Measurements from ENCODE around the gene TEKT3. TPM values are rescaled to one million over a fixed set of nuclear protein-coding genes. Genes with fewer than 3 reads are reported as not detected.

TEKT3 gene
- total and polyA plus RNA-seq, 5 experiments from 2014 or later, result not detected

DNA sequence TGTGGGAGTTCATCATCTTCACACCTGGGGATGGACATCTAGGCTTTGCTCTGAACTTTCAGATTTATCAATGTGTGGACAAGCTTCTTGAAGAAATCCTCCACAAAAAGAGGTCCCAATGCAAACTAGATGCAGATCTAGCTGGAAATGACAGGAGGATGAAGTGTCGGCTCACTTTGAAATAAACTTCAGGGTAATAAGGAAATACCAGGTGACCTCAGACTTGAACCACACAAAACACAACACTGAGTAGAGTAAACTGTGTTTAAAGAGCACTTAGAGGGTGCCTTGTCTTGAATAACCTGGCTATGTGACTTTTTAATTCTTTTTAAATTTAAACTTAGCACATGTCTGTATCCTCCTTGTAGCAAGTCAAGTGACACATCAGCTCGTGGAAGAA, 27.2 kb upstream of the TEKT3 start:
- H3K27me3 Mint-ChIP-seq, result peaks cover 8 to 15% (median 12%) of the 10 kb centered on the region in 5 donors
- H3K4me1 Mint-ChIP-seq, result no peaks in the 10 kb centered on the region
- no peak for ATAC-seq
- H3K27ac Mint-ChIP-seq, result no peak overlapping the region
- H3K36me3 Mint-ChIP-seq, result no peaks in the 10 kb centered on the region
- H3K9me3 Mint-ChIP-seq, result peaks cover 0 to 3% (median 0%) of the 10 kb centered on the region in 9 donors
- no peak overlapping the region for H3K4me3 Mint-ChIP-seq
- DNase-seq, result no peak
- POLR2A ChIA-PET, result no interaction called here

DNA sequence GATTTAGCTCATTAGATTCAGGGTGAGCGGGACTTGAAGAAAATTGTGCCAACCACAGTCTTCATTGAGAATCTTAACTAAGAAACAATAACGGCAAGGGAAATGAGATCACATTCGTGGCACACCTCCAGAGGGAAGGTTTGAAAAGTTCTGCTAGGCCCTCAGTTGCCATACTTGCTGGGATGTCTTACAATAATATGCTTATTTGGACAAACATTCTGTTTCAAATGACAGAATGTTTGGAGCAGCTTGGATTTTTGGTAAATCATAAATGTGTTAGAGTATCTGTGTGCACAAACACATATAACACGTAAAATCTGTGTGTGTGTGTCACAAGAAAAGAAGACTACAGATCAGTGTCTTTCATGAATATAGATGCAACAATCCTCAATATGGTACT, 24.6 kb upstream of the TEKT3 start:
- Mint-ChIP-seq H3K4me3 (no peak overlapping the region), H3K36me3 (no peaks in the 10 kb centered on the region), H3K27me3 (peaks cover under 1 to 7% (median 5%) of the 10 kb centered on the region in 5 donors), H3K4me1 (no peaks in the 10 kb centered on the region), H3K27ac (no peak overlapping the region), H3K9me3 (peaks cover 0 to 3% (median 0%) of the 10 kb centered on the region in 9 donors)
- POLR2A ChIA-PET, result no interaction called here
- ATAC-seq (no peak), DNase-seq (no peak)

DNA sequence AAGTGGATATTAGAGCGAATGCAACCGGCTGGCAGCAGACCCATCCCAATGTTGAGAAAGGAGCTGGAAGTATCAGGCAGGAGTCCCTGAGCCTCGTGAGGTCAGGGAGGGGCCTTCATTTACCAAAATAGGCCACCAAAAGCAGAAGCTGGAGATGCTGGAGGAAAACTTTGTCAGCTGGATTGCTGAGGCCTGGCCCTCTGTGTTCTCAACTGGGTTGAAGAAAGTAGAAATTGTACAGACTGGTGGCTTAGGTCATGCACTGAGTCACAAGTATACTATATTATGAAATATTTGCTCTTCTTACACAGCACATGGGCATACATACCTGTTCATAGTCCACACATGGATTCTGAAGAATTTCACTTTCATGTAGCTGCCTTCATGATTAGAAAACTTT, 23.2 kb upstream of the TEKT3 start:
- no peak overlapping the region for H3K27ac Mint-ChIP-seq
- H3K4me1 Mint-ChIP-seq, result no peaks in the 10 kb centered on the region
- H3K27me3 Mint-ChIP-seq, result peaks cover 0 to 4% (median 2%) of the 10 kb centered on the region in 5 donors
- POLR2A ChIA-PET, result no interaction called here
- H3K36me3 Mint-ChIP-seq, result no peaks in the 10 kb centered on the region
- H3K9me3 Mint-ChIP-seq, result peaks cover 0 to 4% (median 0%) of the 10 kb centered on the region in 9 donors
- DNase-seq (no peak), ATAC-seq (no peak)
- H3K4me3 Mint-ChIP-seq, result no peak overlapping the region

DNA sequence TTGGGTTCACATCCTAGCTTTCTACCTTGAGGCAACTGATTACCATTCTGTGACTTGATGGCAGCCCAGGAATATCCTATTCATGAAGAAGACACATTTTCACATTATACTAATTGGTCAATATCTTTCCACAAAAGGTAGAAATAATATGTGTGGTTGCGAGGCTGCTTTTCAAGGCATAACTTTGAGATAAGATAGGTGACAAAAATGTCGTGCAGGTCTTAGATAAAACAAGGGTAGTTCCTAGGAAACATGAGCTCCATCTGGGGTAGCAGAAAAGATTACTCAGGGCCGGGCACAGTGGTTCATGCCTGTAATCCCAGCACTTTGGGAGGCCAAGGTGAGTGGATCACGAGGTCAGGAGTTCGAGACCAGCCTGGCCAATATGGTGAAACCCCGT, 22.3 kb upstream of the TEKT3 start:
- H3K4me1 Mint-ChIP-seq, result no peaks in the 10 kb centered on the region
- POLR2A ChIA-PET, result no interaction called here
- no peak overlapping the region for H3K4me3 Mint-ChIP-seq
- H3K36me3 Mint-ChIP-seq, result no peaks in the 10 kb centered on the region
- peaks cover 0 to 3% (median 0%) of the 10 kb centered on the region in 5 donors for H3K27me3 Mint-ChIP-seq
- peaks cover 0 to 4% (median 0%) of the 10 kb centered on the region in 9 donors for H3K9me3 Mint-ChIP-seq
- DNase-seq (no peak), ATAC-seq (no peak)
- H3K27ac Mint-ChIP-seq, result no peak overlapping the region

DNA sequence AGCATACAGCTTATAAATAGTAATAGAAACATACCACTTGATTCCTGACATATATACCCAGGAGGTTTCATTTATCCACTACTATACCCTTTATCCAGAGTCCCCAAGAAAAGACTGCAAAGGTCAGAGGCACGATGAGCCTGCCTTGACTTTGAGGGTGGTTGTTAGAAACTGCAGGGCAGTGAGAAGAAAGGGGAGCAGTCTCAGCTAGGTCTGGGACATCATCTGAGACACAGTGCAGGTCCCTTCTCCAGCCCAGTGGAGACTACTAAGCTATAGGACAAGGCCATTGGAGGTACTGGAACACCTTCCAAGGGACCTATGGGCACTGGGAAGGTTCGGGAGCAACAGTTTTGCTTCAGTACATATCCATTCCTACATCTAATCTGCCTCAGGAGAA, 20.2 kb upstream of the TEKT3 start:
- ATAC-seq, result no peak
- no peak overlapping the region for H3K27ac Mint-ChIP-seq
- no peak overlapping the region for H3K4me3 Mint-ChIP-seq
- H3K9me3 Mint-ChIP-seq, result peaks cover 0 to 5% (median 0%) of the 10 kb centered on the region in 9 donors
- H3K4me1 Mint-ChIP-seq, result no peaks in the 10 kb centered on the region
- H3K27me3 Mint-ChIP-seq, result peaks cover 0 to 17% (median 5%) of the 10 kb centered on the region in 5 donors
- no peak for DNase-seq
- POLR2A ChIA-PET, result no interaction called here
- no peaks in the 10 kb centered on the region for H3K36me3 Mint-ChIP-seq

DNA sequence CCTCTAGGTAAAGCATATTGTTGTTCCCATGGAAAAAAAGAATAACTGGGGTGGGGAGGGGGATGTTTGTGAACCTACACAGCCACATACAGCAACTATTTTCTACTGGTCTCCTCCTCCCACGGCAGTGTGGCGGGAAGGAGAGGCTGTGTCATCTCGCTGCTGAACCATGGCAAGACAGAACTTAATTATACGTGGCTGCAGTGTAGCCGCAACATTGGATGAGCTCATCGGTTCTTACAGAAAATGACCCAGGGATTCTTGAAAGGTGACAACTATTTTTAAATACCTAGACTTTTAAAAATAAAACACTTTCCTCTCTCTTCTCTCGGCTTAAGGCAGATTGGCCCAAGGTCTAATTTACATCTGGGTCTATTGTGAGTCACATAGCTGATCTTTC, 19.8 kb upstream of the TEKT3 start:
- no peaks in the 10 kb centered on the region for H3K36me3 Mint-ChIP-seq
- ATAC-seq, result no peak
- DNase-seq, result no peak
- no peaks in the 10 kb centered on the region for H3K4me1 Mint-ChIP-seq
- POLR2A ChIA-PET, result no interaction called here
- peaks cover 0 to 20% (median 5%) of the 10 kb centered on the region in 5 donors for H3K27me3 Mint-ChIP-seq
- peaks cover 0 to 7% (median 0%) of the 10 kb centered on the region in 9 donors for H3K9me3 Mint-ChIP-seq
- no peak overlapping the region for H3K4me3 Mint-ChIP-seq
- no peak overlapping the region for H3K27ac Mint-ChIP-seq

DNA sequence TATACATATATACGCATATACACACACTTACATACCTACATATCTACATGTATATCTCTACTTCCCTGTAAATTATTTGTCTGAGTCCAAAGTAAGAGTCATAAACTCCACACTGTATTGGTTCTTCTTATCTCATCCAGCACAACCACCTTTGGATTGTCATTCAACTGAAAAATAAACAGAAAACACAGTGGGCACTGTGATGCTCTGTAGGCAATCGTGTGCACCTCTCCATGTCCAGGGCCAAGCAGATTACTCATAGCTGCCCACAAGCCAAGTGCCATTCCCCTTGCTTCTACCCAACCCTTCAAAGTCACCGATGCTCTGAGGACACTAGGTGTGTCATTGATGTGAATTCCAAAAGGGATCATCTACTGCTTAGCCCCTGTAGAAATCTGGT, 12.9 kb upstream of the TEKT3 start:
- H3K27ac Mint-ChIP-seq, result peak overlapping the region in 1 of 10 donors; percentile 11
- no peak for DNase-seq
- no peak overlapping the region for H3K4me3 Mint-ChIP-seq
- peaks cover 11 to 73% (median 28%) of the 10 kb centered on the region in 5 donors for H3K27me3 Mint-ChIP-seq
- POLR2A ChIA-PET, result no interaction called here
- ATAC-seq, result no peak
- H3K9me3 Mint-ChIP-seq, result peaks cover 0 to 5% (median 0%) of the 10 kb centered on the region in 9 donors
- no peaks in the 10 kb centered on the region for H3K36me3 Mint-ChIP-seq
- no peaks in the 10 kb centered on the region for H3K4me1 Mint-ChIP-seq

DNA sequence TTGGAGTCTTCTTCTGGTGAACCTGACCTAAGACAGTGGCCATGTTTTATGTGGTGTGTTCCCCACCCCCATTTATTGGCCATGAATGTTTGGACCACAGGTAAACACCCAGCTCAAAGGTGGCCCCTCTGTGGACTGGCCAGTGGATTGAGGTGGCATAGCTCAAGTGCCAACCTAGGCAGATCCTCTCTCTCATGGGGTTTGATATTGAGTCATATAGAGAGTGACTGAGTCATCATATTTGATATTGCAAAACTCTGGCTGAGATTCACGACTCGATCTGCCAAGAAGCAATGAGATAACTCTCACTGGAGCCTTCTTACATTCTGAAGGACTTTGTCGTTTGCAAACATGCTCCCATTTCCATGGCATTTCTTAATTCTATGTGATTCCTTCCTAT, 10.5 kb upstream of the TEKT3 start:
- no peak overlapping the region for H3K27ac Mint-ChIP-seq
- POLR2A ChIA-PET, result no interaction called here

DNA sequence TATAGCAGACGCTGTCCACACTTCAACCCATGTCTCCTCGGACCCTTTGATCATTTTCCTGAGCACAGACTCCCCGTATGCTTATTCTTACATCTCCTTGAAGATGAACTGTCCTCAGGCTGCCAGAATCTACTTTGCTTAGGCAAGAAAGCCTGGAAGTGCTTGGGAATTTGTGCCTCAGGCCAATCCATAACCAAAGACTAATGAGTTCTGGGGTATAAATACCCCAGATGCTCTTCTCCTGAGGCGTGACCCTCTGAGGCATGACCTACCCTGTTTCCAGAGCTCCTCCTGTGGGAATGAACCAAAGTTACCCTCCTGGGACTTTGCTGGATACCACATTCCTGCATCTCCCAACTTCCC, 10.1 kb upstream of the TEKT3 start:
- POLR2A ChIA-PET, result no interaction called here

More for the DNA sequence above, 10.5 kb upstream of the TEKT3 start:
- H3K27me3 Mint-ChIP-seq, result peaks cover 13 to 83% (median 36%) of the 10 kb centered on the region in 5 donors
- H3K36me3 Mint-ChIP-seq, result no peaks in the 10 kb centered on the region
- ATAC-seq (no peak), DNase-seq (no peak)
- H3K4me3 Mint-ChIP-seq, result no peak overlapping the region
- no peaks in the 10 kb centered on the region for H3K4me1 Mint-ChIP-seq
- H3K9me3 Mint-ChIP-seq, result peaks cover 0 to 5% (median 0%) of the 10 kb centered on the region in 9 donors

DNA sequence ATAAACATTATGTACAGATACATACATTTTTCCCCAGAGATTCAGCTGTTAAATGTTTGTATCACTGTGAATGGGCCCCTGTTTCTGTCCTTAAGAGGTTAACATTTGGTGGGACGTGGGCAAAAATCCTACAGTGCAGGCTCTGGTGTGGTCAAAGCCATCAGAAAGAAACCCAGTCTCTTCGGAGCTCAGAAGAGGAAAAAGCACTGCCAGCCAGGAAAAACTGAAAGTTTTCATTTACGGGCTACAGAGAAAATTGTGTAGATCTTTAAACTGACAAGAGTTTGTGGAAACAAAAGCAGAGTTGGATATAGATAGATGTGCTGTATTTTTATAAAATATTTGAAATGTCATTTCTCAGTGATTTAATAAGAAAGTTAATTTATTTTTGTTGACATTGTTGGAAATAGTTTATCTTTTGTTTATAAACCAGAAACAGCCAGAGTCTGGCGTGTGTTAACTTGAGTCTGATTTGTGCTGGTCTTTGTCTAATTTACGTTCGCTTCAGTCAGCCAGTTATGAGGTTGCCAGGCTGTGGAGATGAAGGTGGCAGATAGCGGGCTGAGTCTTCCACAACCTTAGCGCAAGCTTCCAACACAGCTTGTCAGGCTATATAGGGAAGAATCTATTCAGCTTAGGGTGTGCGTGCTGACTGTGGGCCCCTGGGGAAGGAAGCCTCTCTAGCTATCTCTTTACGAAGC, 9.5 kb upstream of the TEKT3 start:
- H3K27ac Mint-ChIP-seq, result no peak overlapping the region
- H3K4me3 Mint-ChIP-seq, result no peak overlapping the region
- H3K27me3 Mint-ChIP-seq, result peaks cover 18 to 84% (median 42%) of the 10 kb centered on the region in 5 donors
- no peaks in the 10 kb centered on the region for H3K4me1 Mint-ChIP-seq
- POLR2A ChIA-PET, result no interaction called here
- no peak for ATAC-seq
- no peaks in the 10 kb centered on the region for H3K36me3 Mint-ChIP-seq
- DNase-seq, result no peak
- H3K9me3 Mint-ChIP-seq, result peaks cover 0 to 3% (median 0%) of the 10 kb centered on the region in 9 donors

More for the DNA sequence above, 10.1 kb upstream of the TEKT3 start:
- Mint-ChIP-seq H3K27ac (no peak overlapping the region), H3K36me3 (no peaks in the 10 kb centered on the region), H3K9me3 (peaks cover 0 to 4% (median 0%) of the 10 kb centered on the region in 9 donors), H3K27me3 (peaks cover 17 to 83% (median 38%) of the 10 kb centered on the region in 5 donors), H3K4me3 (no peak overlapping the region), H3K4me1 (no peaks in the 10 kb centered on the region)
- ATAC-seq (no peak), DNase-seq (no peak)

DNA sequence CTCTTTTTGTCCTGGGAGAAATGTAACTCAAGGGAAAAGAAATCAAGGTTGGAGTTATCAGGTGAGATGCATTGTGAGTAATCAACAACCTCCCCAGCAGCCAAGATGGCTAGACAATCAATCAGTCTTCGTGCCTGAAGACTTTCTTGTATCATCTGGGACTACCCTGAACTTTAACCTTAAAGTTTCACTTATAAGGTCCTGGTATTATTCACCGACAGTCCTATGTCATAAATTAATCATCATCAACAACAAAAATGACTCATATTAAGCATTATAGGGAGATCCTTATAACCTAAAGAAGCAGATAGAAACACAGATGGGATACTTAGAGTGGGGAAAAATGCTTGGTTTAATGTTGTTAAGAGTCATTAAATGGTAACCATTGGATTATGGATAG, 7.7 kb upstream of the TEKT3 start:
- H3K4me1 Mint-ChIP-seq, result no peaks in the 10 kb centered on the region
- DNase-seq, result no peak
- peaks cover 0 to 2% (median 0%) of the 10 kb centered on the region in 9 donors for H3K9me3 Mint-ChIP-seq
- no peak overlapping the region for H3K27ac Mint-ChIP-seq
- POLR2A ChIA-PET, result no interaction called here
- peaks cover 24 to 85% (median 49%) of the 10 kb centered on the region in 5 donors for H3K27me3 Mint-ChIP-seq
- H3K4me3 Mint-ChIP-seq, result no peak overlapping the region
- ATAC-seq, result no peak
- H3K36me3 Mint-ChIP-seq, result peaks cover 0 to 5% (median 0%) of the 10 kb centered on the region in 3 donors

DNA sequence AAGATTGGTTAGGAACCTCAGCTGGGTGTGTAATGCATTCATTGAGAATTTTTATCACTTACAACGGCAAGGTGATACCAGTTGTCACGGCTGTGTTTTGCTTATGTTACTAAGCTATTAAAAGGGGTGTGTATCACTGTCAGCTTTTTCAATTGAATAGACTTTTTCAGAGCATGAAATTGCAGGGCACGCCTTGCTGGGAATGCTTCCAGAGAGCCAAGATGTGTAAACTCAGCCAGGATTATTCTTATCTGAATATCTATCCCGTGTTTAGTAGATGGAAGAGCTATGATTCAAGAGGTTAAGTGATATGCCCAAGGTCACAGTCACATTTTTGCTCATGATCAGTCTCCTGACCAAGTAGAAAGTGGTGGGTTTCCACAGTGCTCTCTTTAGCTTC, 6.6 kb upstream of the TEKT3 start:
- ATAC-seq, result no peak
- POLR2A ChIA-PET, result no interaction called here
- peaks cover 0 to 2% (median 0%) of the 10 kb centered on the region in 9 donors for H3K9me3 Mint-ChIP-seq
- H3K4me1 Mint-ChIP-seq, result no peaks in the 10 kb centered on the region
- no peak for DNase-seq
- peaks cover 28 to 92% (median 56%) of the 10 kb centered on the region in 5 donors for H3K27me3 Mint-ChIP-seq
- no peak overlapping the region for H3K27ac Mint-ChIP-seq
- H3K36me3 Mint-ChIP-seq, result peaks cover 0 to 5% (median 0%) of the 10 kb centered on the region in 3 donors
- H3K4me3 Mint-ChIP-seq, result no peak overlapping the region

DNA sequence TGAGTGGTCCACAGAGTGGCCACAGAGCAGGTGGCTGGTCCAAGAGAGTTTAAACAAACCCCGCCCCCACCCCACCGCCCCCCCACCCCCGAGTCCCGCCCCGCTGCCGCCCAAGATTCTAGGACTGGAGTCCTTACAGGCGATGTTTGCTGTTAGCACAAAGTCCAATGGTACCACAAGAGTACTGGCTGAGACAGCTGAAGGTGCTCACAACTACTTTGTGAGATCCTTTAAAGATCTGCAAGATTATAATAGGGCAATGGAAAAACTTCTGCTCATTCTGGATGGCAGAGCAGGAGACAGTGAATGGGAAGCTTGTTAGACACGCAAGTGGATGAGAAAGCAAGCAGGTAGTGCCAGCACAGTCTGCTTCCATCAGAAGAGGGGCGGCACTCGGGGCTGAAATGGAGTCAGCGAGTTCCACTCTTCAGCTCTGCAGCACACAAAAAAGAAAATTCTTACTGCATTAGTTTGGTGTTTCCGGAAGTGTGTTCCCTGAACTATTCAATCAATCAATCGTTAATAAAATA, 4.7 kb upstream of the TEKT3 start:
- ATAC-seq, result no peak
- POLR2A ChIA-PET, result no interaction called here
- no peak for DNase-seq
- Mint-ChIP-seq H3K36me3 (peaks cover 0 to 5% (median 0%) of the 10 kb centered on the region in 3 donors), H3K4me3 (no peak overlapping the region), H3K9me3 (peaks cover 0 to 3% (median 0%) of the 10 kb centered on the region in 9 donors), H3K4me1 (peaks cover 2 to 5% (median 4%) of the 10 kb centered on the region in 4 donors), H3K27me3 (peaks cover 34 to 95% (median 60%) of the 10 kb centered on the region in 5 donors), H3K27ac (no peak overlapping the region)
